Activated CD8-positive, alpha-beta memory T cell treated with anti-CD3 and anti-CD28 coated beads, Interleukin-2, amount 50 U/mL, for 4 hours (primary cell): ENCODE results near the gene KLHL25.

Experiments
- DNase-seq: peaks from one replicate; pipeline ENCODE4 v3.0.0-alpha.2; 2020

The KLHL25 gene

DNA sequence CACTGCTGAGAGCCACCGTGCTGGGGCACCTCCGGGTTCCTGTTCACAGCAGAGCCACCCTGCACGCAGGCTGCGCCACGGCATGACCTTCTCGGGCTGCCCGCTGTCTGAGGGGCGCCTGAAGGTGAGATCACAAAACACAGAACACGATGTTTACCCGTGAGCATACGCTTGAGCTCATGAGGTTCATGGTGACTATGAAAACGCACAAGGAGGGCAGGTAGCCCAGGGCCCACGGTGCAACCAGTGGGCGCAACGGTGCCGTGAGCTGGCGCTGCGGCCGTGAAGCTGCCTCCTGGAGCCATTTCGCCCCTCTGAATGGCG lies 36.1 kb downstream of the KLHL25 start:
- no peak for DNase-seq

DNA sequence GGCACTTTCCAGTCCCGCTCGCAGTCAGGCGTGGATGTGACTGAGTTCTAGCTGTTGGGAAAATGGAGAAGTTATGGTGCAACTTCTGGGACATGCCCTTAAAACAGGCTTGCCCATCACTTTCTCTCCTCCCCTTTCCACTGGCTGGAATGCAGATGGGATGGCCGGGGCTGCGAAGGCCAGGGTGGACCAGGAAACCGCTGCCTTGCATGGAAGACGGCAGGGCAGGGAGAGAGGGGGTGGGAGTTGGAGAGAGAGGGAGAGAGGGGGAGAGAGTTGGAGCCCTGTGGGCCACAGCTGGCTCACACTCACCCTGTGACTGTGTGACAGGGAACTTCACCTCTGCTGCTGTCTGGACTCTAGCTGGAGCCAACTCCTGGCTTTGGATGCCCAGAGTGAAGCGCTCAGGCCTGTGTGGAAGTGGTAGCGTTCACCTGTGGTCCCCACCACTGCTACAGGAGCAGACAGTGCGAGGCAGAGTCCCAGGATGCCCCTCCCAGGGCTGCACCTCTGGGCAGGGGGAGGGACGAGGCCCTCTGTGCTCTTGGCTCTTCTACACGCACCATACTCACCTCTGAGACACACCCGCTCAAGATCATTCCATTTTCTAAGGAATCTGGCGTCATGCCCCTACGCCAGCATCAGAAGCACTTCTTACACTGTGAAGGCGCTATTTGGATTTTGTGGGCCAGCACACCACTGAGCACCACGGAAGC lies 36.6 kb downstream of the KLHL25 start:
- no peak for DNase-seq

DNA sequence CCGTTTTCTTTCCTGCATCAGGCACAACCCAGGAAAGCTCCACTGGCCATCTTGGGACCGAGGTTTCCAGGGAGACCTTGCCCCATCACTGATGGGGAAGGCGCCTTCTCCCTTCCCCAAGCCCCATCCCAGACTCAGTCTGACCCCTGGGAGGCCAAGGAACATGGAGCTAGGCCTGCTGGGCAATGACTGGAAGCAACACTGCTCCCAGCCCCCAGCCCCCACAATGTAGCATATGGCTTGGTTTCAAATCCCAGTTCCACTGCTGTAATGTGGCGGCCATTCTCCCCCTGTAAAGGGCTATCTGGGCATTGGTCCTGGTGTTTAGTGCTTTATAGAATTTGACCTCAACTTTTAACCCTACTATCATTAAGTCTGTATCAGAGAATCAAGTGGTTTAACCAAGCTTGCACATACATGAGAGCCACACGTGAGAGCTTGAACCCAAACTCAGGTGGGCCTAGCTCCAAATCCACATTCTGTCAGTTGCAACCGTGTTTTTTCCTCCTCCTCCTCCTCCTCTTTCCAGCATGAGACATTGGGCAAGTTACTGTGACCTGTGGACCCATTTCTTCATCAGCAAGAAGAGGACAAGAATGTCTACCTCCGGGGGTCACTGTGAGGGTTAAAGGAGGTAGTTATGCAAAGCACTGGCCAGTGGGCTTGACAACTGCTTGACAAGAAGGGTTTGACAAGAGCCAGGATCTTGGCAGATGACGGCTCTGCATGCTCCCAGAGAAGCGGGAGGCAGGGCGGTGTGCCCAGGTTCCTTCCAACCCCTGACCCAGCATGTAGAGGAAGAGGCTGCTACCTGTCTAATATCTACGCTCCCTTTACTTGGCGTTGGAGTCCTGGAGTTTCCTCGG lies 37.4 kb downstream of the KLHL25 start:
- DNase-seq = no peak

DNA sequence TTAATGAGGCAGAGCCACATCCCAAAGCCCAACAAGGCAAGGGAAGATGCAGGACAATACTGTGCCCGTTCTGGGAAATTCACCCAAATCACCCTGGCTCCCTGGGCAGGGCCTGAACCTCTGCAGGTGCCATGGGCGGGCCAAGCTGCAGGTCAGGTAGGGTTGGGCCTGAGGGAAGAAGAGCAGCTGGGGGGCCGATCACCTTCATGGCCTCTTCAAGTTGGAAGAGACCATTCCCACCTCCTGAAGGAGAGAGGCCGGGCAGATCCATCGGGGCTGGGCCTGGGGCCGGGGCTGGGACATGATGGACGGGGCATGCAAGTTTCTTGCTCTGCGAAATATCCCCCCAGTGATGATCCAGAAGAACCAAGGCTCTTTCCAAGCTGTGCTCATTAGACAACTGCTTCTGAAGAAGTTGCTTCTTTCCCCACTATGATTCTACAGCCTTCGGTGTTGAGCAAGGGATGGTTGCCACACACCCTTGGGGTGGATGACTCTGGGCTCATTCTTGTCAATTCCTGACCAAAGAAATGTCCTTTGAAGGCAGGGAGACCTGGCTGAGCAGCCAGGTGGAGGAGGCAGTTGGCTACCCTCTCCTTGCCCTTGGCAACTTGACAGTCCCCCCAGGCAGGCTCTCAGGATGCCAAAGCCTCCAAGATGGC lies 38.2 kb downstream of the KLHL25 start:
- no peak for DNase-seq

DNA sequence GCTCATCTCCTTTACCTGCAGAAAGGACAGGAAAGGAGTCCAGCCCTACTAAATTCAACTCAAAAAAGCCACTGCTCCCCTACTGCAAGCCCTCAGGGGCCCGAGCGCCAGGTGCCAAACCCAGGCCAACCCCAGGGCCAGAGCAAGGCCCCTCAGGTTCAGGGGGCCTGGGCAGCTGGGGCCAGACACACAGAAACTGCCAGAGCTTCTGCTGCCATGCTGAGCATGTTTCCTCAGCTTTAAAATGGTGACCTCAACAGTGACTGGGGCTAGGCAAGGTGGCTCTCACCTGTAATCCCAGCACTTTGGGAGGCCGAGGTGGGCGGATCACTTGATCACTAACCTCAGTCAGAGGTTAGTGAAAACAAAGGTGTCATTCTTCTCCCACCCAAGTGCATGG lies 38.8 kb downstream of the KLHL25 start:
- DNase-seq = no peak

DNA sequence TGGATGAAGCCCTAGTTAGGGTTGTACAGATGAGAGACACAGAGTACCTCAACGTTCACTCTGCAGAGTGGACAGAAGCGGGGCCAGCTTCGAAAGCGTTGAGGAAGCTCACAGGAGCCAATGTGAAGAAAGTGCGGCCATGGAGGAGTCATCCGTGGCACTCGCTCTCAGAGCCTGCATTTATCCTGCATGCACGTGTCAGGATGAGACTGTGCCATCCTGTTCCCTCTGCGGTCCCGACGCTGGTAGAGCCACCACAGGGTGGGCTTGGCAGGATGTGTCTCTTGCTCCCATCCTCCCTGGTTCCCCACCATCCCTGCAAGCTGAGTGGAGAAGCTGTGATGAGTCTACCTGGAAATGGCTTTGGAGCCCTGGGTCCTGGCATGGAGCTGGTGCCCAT lies 39.3 kb downstream of the KLHL25 start:
- no peak for DNase-seq

DNA sequence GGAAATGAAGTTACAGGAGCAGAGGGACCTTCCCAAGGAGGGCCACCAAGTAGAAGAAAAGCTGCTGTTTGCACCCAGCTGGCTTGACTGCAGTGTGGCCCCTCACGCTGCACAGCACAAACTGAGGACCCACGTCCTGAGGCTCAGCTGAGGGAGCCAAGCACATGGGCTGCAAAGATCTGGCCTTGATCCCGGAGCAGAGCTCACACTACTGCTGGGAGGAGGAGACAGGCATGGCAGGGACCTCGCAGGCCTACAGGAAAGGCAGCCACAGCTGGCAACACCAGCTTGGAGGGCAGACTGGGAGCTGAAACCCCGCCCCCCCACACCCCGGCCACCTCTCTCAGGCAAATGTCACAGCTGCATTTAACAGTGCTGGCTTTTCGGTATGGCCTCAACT lies 39.7 kb downstream of the KLHL25 start:
- no peak for DNase-seq

DNA sequence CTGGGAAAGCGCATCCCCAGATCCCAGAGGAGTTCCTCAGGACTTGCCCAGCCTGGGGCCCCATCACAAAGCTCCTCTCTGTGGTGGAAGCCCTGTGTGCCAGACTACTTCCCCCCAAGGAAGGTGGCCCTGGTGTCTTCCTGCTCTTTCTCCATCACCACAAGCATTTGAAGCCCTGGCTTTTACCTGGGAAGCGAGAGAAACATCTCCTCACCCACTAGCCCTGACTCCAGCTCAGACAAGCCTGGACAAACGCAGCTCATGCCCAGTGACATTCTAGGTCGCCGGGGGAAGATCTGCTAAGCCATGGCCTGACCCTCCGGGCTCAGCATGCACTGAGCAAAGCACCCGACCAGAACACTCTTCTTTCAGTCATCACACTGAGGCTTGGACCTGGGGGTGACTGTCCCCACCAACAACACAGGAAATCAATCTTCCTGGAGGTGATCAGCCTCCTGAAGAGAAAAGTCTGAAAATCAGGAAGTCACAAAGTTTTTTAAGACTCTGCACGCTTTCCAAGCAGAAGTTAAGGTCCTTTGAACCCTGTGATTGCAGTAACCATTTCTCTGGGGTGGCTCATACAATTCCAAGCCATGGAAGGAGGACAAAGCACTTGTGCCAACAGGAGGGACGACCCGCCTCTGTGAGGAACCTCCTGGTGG lies 40.8 kb downstream of the KLHL25 start:
- DNase-seq = no peak

DNA sequence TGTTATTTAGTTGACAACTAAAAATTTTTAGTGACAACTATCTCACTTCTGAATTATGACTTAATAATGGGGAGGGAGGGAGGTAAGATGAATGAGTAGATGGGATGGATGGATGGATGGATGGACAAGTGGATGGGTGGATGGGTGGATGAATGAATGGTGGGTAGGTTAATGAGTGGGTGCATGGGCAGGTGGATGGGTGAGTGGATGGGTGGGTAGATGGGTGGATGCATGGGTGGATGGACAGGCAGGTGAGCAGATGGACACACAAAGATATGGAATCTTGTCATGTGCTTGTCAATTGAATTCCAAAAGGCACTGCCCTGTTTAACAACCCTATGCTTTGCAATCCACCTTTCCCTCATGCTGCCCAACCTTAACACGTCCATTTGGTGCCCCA lies 41.5 kb downstream of the KLHL25 start:
- DNase-seq = no peak

DNA sequence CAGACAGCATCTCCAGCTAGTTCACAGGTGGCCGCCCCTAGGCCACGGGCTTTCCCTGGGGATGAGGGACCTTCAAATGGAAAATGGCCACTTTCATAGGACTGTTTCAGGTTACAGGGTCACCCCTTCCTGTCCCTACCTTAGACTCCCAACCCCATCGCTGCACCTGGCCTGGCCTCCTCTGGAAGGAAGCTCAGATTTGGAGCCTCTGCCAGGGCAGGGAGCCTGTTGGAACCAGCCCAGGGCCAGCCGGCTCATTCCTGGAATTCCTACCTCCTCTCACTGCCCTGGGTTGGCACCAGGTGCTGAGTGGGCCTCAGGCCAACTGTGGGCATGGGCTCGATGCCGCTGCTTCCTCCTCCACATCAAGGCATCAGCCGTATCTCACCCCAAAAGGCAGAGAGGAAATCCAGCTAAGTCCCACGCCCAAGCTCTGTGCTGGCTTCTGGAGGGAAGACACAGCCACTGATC lies 42.2 kb downstream of the KLHL25 start:
- DNase-seq = no peak

DNA sequence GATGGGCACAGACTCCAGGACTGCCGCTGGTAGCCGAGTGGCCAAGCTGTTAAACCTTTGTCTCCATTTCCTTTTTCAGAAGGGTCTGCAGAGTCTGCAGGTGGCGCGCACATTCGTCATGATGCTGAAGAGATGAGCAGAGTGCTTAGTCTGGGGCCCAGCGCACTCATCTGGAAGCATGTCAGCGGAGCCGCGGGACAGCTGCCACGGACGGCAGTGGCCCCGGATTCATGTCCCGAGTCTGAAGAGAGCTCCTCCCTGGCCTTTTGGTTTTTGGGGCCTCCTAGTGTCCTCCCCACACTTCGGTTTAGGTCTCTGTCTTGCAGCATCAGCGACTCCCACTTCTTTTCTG lies 42.6 kb downstream of the KLHL25 start:
- no peak for DNase-seq

DNA sequence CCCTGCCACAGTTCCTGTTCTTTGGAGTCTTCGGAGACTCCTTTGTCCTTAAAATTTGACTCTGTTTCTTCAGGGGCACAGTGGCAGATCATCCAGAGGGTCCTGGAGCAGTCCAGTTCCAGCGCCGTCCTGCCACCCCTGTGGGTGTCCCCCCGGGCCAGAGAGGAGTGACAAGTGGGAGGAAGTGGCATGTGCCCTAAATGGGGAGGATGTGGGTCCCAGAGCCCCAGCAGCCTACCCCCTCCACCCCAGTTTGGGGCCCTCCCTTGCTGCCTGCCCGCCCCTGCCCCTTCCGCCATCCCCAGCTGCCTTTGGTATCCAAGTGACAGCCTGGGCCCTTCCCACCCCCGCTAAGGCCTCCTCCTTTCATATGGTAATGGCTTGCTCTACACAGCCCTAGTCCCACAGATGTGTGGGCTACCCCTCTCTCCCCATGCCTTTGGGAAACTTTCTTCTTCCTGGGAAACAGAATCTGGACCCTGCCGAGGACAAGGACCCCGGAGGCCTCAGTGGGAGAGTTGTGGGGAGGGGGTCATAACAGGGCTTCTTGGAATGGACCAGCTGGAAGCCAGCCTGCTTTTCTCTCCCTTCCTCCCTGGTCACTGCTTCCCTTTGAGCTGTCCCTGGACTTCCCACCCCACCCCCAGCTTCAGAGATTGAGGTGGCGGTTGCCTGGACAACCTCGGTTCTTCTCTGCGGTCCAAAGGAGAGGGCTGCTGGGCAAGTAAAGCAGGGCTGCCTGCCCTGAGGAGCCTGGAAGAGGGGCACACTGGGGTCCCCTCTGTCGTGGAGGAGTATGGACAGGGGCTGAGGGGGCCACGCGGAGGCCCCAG lies 43.2 kb downstream of the KLHL25 start:
- no peak for DNase-seq

DNA sequence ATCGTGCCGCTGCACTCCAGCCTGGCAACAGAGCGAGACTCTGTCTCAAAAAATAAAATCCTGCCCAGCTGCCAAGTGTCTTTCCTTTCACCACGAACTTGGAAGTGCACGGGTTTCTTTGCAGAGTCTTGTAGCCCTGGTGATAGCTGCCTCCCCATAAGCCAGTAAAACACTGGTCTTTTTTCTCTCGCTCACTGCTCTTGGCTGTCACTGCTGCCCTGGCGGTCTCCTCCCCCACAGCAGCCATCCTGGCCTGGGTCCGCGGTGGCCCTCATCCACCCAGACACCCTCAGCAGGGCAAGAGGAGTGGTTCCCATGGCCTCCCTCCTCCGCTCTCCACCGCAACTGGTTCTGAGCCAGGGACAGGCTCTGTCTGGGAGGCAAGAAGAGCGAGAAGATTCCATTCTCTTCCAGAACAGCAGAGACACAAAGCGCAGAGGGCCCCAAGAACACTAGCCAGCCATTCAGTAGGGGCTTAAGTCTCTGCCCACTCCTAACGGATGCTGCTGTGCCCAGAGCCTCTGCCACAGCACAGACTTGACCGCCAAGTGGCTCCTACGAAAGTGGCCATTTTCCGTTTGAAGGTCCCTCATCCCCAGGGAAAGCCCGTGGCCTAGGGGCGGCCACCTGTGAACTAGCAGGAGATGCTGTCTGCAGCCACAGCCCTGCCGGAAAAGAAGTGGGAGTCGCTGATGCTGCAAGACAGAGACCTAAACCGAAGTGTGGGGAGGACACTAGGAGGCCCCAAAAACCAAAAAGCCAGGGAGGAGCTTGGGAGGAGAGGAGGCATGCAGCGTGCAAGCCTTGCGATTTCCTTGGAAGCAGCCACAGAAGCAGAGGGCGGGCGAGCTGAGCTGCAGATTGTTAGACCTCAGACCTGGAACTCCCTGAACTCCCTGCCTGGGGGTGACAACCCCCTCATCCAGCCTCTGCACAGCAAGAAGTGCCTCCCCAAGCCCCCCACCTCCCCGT lies 44.1 kb downstream of the KLHL25 start:
- no peak for DNase-seq

DNA sequence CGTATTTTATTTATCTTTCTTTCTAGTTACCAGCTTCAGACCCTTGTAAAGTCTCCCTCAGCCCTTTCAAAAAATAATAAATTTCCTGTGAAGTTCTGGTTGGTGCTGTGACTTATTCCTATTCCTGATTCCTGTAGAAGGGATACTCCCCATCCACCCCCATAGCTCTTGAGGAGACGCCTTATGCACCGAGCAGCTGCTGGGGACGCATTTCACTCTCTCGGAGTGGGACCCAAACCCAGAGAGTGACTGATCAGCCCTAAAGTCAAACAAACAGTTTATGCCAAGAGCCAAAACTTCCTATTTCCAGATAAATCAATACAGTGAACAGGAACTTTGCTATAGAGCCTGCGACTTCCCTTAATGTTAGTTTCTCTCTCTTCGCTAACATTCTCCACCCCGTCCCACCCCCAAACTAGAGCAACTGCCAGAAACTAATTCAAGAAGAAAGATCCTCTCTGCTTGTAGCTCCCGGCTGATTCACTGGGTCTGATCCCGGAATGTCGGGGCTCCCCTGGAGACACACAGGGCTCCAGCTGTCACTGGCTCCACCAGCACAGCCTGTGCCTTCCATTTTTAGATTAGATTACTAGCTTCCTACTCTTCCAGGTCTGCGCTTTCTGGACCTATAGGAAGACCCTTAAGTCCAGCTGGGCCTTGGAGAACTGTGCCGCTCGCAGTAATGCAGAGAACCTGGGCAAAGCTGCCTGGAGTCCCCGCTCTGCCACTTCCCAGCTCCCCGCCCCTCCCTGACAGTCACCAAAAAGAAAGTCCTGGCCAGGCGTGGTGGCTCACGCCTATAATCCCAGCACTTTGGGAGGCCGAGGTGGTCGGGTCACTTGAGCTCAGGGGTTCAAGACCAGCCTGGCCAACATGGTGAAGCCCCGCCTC lies 45.2 kb downstream of the KLHL25 start:
- no peak for DNase-seq

DNA sequence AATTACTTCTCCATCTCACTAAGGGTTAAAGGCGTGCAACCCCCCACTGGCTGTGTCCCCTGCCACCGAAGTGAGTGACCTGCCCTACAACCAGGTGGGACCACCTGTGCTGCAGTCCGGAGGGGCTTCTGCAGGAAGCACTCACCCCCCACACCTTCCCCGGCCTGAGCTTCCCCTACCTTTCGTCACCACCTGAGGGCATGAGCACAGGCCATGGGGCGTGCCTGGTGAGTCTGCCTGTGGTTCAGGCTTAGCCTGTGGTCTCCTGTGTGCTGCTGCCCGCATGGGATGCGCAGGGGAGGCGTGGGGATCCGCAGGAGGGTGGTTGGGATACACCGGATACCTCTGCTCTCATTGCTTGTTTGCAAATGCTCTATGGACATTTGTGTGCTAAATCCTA lies 46.0 kb downstream of the KLHL25 start:
- DNase-seq = no peak

DNA sequence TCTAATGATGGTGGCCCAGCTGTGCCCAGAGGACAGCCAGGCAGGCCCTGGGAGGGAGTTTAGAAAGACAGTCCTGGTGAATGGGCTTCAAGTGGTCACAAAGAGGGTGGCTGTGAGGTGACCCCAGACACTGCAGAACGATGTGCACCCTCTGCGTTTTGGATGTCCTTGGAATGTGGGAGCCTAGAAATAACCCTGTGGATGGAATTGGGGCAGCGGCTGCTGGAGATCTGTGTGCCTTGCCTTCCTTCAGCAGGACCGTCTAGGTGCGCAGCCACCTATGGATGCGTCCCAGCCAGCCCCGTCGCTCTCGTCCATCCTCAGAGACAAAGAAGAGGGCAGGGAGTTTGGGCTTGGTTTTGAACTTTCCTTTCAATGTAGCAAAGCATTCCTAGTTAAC lies 46.5 kb downstream of the KLHL25 start:
- no peak for DNase-seq

DNA sequence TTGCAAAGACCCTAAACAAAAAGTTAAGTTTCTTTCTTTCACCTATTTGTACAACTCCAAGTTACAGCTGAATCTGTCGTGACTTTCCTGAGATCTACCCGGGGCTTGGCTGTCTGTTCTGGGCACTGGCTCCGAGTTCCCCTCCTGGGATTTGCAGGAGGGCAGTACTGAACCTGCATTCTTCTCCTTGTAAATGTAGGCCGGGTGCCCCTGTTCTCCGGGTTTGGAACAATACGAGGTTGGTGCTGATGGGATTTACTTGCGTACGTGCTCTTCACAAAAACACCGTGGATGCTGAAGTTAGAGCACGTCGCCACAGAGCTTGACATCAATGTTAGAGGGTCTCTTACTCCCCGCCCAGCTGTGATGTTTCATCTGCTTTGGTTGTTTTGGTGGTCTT lies 48.1 kb downstream of the KLHL25 start:
- DNase-seq = no peak

DNA sequence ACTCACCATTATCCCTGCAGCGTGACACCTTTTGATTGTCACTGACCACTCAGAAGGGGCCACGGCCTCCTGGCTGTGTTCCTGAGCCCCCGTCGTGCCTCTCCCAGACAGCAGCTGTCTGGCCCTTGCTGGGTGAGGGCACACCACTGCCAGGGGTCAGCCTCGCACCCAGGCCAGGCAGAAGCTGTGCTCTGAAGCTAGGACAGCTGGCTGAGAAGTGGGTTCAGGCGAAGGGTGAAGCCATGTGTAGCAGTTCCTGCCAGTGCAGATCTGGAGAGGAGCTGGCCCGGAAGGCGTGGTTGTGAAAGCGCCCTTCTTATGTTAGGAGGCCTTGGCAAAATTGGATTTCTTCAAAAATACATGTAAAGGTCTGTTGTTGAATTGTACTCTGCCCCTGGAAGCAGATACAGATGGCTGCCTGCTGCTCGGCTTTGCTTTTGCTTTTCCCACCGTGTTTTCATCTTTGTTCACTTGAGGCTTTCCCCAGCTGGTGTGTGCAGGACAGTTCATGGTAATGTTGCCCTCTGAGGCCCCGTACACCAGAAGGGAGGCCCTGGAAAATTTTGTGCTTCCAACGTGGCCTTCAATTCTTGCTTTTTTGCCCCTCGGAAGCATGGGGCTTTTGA lies 49.1 kb downstream of the KLHL25 start:
- no peak for DNase-seq

DNA sequence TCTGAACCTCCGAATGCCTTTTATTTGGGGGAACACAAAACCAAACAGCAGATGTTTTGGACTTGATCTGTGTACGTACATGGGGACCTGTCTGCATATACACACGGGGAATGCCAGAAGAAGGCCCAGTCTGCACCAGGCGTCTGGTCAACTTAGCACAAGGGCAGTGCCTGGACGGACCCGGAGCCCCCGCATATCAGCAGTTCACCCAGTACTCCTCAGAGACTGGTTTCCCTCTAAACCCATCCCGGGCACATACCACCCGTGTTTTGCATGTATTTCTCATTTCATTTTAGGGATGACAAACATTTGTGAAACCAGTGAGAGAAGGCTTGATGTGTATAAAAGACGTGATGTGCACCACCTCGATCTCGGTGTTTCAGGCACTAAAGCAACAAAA lies 49.7 kb downstream of the KLHL25 start:
- DNase-seq = no peak

DNA sequence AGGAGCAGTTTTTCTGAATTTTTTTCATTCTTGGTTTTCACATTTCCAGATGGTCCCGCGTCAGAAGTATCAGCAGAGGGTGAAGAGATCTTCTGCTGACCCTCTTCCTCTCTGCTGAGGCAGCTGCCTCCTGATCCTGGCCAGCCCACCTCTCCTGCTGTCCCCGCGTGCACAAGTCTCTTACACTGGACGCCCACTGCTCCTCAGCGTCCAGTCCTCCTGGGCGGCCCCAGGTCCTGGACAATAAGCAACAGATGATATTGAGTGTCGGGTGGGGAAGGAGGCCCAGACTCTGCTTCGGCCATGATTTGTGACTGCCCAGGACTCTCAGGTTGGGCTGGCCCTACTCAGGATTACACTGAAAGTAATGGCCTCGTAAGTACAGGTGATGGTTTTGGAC lies 50.1 kb downstream of the KLHL25 start:
- DNase-seq = no peak
